ENCODE data around the gene BICD1. TPM values are rescaled to one million over a fixed set of nuclear protein-coding genes. Genes with fewer than 3 reads are reported as not detected.

BICD1 gene
- total and polyA plus RNA-seq, 2 donors from 2014 or later: 3.8 to 36.7 TPM

GRCh38 chr12:32161058-32161457 lies 54.4 kb downstream of the BICD1 start:
- TF ChIP-seq, protein P1, sequence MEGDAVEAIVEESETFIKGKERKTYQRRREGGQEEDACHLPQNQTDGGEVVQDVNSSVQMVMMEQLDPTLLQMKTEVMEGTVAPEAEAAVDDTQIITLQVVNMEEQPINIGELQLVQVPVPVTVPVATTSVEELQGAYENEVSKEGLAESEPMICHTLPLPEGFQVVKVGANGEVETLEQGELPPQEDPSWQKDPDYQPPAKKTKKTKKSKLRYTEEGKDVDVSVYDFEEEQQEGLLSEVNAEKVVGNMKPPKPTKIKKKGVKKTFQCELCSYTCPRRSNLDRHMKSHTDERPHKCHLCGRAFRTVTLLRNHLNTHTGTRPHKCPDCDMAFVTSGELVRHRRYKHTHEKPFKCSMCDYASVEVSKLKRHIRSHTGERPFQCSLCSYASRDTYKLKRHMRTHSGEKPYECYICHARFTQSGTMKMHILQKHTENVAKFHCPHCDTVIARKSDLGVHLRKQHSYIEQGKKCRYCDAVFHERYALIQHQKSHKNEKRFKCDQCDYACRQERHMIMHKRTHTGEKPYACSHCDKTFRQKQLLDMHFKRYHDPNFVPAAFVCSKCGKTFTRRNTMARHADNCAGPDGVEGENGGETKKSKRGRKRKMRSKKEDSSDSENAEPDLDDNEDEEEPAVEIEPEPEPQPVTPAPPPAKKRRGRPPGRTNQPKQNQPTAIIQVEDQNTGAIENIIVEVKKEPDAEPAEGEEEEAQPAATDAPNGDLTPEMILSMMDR (IDR thresholded peaks at IDR 0.05; ENCODE audit: borderline replicate concordance, extremely low read depth, insufficient read depth): no peak
- no peaks in the 10 kb centered on the region for H3K4me1 ChIP-seq (ENCODE audit: control insufficient read depth in 2 of 3, insufficient read depth in 2 of 3, low read depth in 1 of 3, low read length in 3 of 3)
- no peak for FAIRE-seq

DNA sequence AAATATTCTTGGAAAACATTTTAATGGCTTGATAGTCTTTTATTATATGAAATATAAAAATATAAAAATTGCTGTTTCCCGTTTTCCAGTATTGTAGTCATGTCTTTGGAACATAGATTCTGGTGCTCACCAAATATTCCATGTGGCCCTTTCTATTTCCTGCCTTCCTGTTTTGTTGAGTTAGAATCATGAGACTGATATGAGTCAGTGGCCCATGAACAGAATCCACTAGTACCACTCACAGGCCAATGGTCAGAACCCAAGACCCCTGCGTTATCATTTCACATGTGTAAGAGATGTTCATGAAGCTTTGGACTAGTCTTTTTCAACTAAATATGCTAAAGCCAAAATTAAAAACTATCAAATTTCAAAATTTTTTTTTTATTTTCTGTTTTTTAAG lies 56.9 kb downstream of the BICD1 start:
- Histone ChIP-seq H3K4me3 (ENCODE audit: low read length in 3 of 3) (no peak overlapping the region), H3K4me1 (ENCODE audit: control insufficient read depth in 2 of 3, insufficient read depth in 2 of 3, low read depth in 1 of 3, low read length in 3 of 3) (no peaks in the 10 kb centered on the region), H3K27ac (ENCODE audit: low read depth in 2 of 2, low read length in 2 of 2) (no peak overlapping the region), H3K36me3 (ENCODE audit: control insufficient read depth in 2 of 3, insufficient read depth in 3 of 3, low read length in 3 of 3) (no peaks in the 10 kb centered on the region), H3K9ac (ENCODE audit: low read length in 3 of 3) (no peak overlapping the region), H3K9me3 (ENCODE audit: control insufficient read depth in 2 of 3, insufficient read depth in 1 of 3, low read length in 3 of 3) (no peaks in the 10 kb centered on the region), H3K27me3 (ENCODE audit: control insufficient read depth, insufficient read depth, low read length) (no peaks in the 10 kb centered on the region)
- FAIRE-seq (no peak), DNase-seq (no peak)
- TF ChIP-seq, protein P1 (IDR thresholded peaks at IDR 0.05; ENCODE audit: borderline replicate concordance, extremely low read depth, insufficient read depth): no peak
- intact Hi-C loops (cut with DNase I): no loop called here

More at GRCh38 chr12:32161058-32161457, 54.4 kb downstream of the BICD1 start:
- intact Hi-C loops (cut with DNase I): no loop called here
- no peak overlapping the region for H3K27ac ChIP-seq (ENCODE audit: low read depth in 2 of 2, low read length in 2 of 2)
- no peaks in the 10 kb centered on the region for H3K36me3 ChIP-seq (ENCODE audit: control insufficient read depth in 2 of 3, insufficient read depth in 3 of 3, low read length in 3 of 3)
- DNase-seq: no peak
- no peaks in the 10 kb centered on the region for H3K9me3 ChIP-seq (ENCODE audit: control insufficient read depth in 2 of 3, insufficient read depth in 1 of 3, low read length in 3 of 3)
- no peak overlapping the region for H3K4me3 ChIP-seq (ENCODE audit: low read length in 3 of 3)
- H3K9ac ChIP-seq (ENCODE audit: low read length in 3 of 3): no peak overlapping the region
- no peaks in the 10 kb centered on the region for H3K27me3 ChIP-seq (ENCODE audit: control insufficient read depth, insufficient read depth, low read length)

GRCh38 chr12:32166510-32166909 lies 59.9 kb downstream of the BICD1 start:
- H3K4me3 ChIP-seq (ENCODE audit: low read length in 3 of 3): no peak overlapping the region
- intact Hi-C loops (cut with DNase I): no loop called here

More at GRCh38 chr12:32166510-32166909, 59.9 kb downstream of the BICD1 start:
- Histone ChIP-seq H3K27me3 (ENCODE audit: control insufficient read depth, insufficient read depth, low read length) (no peaks in the 10 kb centered on the region), H3K9me3 (ENCODE audit: control insufficient read depth in 2 of 3, insufficient read depth in 1 of 3, low read length in 3 of 3) (no peaks in the 10 kb centered on the region), H3K36me3 (ENCODE audit: control insufficient read depth in 2 of 3, insufficient read depth in 3 of 3, low read length in 3 of 3) (no peaks in the 10 kb centered on the region), H3K9ac (ENCODE audit: low read length in 3 of 3) (no peak overlapping the region), H3K27ac (ENCODE audit: low read depth in 2 of 2, low read length in 2 of 2) (no peak overlapping the region), H3K4me1 (ENCODE audit: control insufficient read depth in 2 of 3, insufficient read depth in 2 of 3, low read depth in 1 of 3, low read length in 3 of 3) (no peaks in the 10 kb centered on the region)
- TF ChIP-seq, protein P1 (IDR thresholded peaks at IDR 0.05; ENCODE audit: borderline replicate concordance, extremely low read depth, insufficient read depth): no peak
- DNase-seq (no peak), FAIRE-seq (no peak)
